ENCODE results near the gene BRI3BP.
"Not testable (repeated sequence)": the region's sequence is repeated elsewhere in the genome, so short reads cannot be mapped to it uniquely, and the experiment has no call there.

The BRI3BP gene

DNA sequence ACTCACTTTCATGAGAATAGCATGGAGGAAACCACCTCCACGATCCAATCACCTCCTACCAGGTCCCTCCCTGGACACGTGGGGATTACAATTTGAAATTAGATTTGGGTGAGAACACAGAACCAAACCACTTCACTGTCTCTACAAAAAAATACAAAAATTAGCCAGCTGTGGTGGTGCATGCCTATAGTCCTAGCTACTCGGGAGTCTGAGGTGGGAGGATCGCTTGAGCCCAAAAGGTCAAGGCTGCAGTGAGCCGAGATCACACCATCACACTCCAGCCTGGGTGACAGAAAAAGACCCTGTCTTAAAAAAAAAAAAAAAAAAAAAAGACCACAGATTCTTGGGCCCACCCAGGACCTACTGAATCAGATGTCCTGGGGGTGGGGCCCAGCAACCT is 28.3 kb downstream of the BRI3BP start:
- Mint-ChIP-seq H3K9me3 (peaks cover 8% of the 10 kb centered on the region), H3K27me3 (no peaks in the 10 kb centered on the region), H3K4me3 (no peak overlapping the region), H3K36me3 (ENCODE audit: low read depth) (peaks cover 69% of the 10 kb centered on the region), H3K4me1 (ENCODE audit: low read depth) (peaks cover 5% of the 10 kb centered on the region), H3K27ac (no peak overlapping the region)
- intact Hi-C loops (cut with micrococcal nuclease) = no loop called here

DNA sequence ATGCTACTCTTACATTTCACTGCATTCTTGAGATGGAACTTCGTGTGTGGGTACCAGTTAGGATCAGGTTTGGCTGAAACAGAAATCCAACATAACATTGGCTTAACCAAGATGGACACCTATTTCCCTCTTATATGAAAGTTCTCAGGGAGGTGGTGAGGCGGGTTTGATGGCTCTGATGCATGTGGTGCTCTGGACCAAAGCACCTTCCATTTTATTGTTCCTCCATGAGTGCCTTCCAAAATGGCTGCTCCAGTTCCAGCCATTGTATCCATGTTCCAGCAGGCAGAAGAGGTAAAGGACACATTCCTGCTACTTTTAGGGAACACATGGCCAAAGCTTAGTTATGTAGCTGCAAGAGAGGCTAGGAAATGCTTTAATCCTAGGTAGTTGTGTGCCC is 29.6 kb downstream of the BRI3BP start:
- peaks cover 71% of the 10 kb centered on the region for H3K36me3 Mint-ChIP-seq (ENCODE audit: low read depth)
- intact Hi-C loops (cut with micrococcal nuclease) = no loop called here

DNA sequence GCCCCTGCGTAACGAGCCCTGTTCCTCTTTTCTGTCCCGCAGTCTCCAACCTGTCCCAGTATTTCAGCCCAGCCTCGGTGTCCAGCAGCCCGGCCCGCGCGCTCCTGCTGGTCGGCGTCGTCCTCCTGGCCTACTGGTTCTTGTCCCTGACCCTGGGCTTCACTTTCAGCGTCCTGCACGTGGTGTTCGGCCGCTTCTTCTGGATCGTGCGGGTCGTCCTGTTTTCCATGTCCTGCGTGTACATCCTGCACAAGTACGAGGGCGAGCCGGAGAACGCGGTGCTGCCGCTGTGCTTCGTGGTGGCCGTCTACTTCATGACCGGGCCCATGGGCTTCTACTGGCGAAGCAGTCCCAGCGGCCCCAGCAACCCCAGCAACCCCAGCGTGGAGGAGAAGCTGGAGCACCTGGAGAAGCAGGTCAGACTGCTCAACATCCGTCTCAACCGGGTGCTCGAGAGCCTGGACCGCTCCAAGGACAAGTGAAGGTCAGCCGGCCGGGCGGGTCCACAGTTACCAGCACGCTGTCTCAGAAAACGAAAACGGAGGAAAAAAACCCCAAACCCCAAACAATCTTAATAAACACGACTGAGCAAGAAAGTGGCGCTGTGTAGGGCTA is 31.6 kb downstream of the BRI3BP start:
- peaks cover 56% of the 10 kb centered on the region for H3K36me3 Mint-ChIP-seq (ENCODE audit: low read depth)
- no peaks in the 10 kb centered on the region for H3K27me3 Mint-ChIP-seq
- intact Hi-C loops (cut with micrococcal nuclease) = no loop called here
- H3K27ac Mint-ChIP-seq = peak overlapping the region; percentile 4
- H3K4me1 Mint-ChIP-seq (ENCODE audit: low read depth) = peaks cover 5% of the 10 kb centered on the region
- H3K4me3 Mint-ChIP-seq = no peak overlapping the region
- H3K9me3 Mint-ChIP-seq = peaks cover 8% of the 10 kb centered on the region

More for the DNA sequence above, 29.6 kb downstream of the BRI3BP start:
- H3K27me3 Mint-ChIP-seq = no peaks in the 10 kb centered on the region
- H3K27ac Mint-ChIP-seq = no peak overlapping the region
- H3K9me3 Mint-ChIP-seq = peaks cover 8% of the 10 kb centered on the region
- no peak overlapping the region for H3K4me3 Mint-ChIP-seq
- H3K4me1 Mint-ChIP-seq (ENCODE audit: low read depth) = peaks cover 5% of the 10 kb centered on the region

DNA sequence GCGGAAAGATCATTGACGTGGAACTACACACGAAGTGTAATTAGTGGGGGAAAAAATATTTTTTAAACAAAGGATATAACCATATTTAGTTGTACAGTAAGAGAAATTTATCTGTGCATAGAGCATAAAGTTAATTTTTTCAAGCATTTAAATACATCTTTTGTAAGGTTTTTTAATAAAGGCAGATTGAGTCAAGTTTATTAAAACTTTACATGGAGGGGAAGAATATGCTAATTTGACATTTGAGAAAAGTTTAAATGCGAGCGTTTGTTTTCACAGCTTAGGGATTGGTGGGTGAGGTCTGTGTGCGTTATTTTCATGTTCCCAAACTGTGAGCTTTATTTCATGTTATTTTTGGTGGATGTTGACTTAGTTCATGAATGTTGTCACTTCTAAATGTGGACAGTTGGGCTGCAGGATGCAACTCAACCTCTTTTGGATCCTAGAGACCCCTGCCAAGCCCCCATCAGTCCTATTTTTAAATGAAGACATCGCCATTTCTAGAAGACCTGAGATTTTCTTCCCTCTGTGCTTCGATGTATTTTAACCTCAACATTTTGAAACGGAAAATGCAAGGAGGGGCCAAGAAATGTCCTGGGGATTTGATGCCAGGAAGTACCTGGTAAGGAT is 32.3 kb downstream of the BRI3BP start:
- intact Hi-C loops (cut with micrococcal nuclease) = no loop called here
- Mint-ChIP-seq H3K4me1 (ENCODE audit: low read depth) (peaks cover 5% of the 10 kb centered on the region), H3K9me3 (peaks cover 8% of the 10 kb centered on the region), H3K4me3 (no peak overlapping the region), H3K27me3 (no peaks in the 10 kb centered on the region), H3K27ac (no peak overlapping the region), H3K36me3 (ENCODE audit: low read depth) (peaks cover 53% of the 10 kb centered on the region)

DNA sequence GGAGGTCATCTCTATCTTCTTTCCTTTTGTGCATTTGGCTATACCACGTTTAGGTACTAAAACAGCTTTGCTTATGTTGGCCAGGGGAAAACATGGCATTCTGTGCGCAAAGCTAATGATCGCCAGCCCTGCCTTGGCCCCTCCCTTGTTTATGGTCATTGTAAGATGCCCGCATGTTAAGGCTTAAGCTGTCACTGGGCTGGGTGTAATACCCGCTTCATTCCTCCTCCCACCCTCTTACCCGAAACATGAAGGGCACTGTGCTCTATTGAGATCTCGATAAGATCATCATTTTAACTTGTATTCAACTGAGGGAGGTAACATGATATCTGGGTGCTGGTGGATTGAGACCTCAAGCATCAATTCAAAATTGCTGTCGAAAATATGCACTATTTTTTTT is 34.7 kb downstream of the BRI3BP start:
- Mint-ChIP-seq H3K9me3 (no peaks in the 10 kb centered on the region), H3K27me3 (no peaks in the 10 kb centered on the region), H3K4me1 (ENCODE audit: low read depth) (no peaks in the 10 kb centered on the region), H3K36me3 (ENCODE audit: low read depth) (peaks cover 45% of the 10 kb centered on the region), H3K27ac (no peak overlapping the region), H3K4me3 (no peak overlapping the region)
- intact Hi-C loops (cut with micrococcal nuclease) = no loop called here

DNA sequence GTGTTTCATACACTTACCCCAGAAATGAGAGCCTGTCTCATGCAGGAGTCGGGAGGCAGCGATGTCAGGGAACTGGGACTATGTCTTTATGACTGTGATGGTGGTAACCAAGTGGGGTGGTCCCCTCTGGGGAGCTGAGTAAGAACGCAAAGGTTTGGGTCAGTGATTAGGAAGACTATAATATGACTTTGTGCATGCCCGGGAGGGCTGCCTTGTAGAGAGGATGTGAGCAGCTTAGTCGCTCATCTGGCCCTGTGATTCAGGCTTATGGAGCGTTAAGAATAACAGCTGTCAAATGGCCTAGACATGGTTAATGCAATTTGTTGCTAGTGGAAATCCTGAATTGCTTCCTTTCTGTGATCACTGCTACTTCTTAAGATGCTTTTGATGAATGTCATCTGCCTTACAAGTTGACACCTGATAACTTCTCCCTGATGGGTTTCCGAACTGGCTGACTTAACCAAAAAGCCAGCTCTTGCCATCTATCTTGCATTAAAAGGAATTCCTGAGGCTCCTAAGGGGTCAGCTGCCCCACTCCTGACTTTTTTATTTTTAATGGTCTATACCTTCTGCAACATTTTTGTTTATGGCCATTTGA is 36.4 kb downstream of the BRI3BP start:
- Mint-ChIP-seq H3K9me3 (no peaks in the 10 kb centered on the region), H3K4me3 (no peak overlapping the region), H3K27me3 (no peaks in the 10 kb centered on the region), H3K27ac (peak overlapping the region; percentile 3), H3K36me3 (ENCODE audit: low read depth) (peaks cover 32% of the 10 kb centered on the region), H3K4me1 (ENCODE audit: low read depth) (no peaks in the 10 kb centered on the region)
- intact Hi-C loops (cut with micrococcal nuclease) = no loop called here

DNA sequence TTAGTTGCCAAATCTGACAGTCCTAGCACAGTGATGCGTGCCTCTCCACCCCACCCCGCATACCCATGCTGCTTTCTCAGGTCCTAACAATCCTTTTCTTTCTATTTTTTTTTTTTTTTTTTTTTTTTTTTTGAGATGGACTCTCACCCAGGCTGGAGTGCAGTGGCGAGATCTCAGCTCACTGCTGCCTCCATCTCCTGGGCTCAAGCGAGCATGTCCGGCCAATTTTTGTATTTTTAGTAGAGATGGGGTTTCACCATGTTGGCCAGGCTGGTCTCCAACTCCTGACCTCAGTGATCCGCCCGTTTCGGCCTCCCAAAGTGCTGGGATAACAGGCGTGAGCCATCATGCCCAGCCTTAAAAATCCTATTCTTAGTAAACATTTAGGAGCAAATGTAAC is 38.0 kb downstream of the BRI3BP start:
- H3K4me3 Mint-ChIP-seq; intact Hi-C loops (cut with micrococcal nuclease); H3K9me3 Mint-ChIP-seq; H3K4me1 Mint-ChIP-seq (ENCODE audit: low read depth); H3K27me3 Mint-ChIP-seq; H3K27ac Mint-ChIP-seq: not testable (repeated sequence)
- H3K36me3 Mint-ChIP-seq (ENCODE audit: low read depth) = peaks cover 16% of the 10 kb centered on the region

DNA sequence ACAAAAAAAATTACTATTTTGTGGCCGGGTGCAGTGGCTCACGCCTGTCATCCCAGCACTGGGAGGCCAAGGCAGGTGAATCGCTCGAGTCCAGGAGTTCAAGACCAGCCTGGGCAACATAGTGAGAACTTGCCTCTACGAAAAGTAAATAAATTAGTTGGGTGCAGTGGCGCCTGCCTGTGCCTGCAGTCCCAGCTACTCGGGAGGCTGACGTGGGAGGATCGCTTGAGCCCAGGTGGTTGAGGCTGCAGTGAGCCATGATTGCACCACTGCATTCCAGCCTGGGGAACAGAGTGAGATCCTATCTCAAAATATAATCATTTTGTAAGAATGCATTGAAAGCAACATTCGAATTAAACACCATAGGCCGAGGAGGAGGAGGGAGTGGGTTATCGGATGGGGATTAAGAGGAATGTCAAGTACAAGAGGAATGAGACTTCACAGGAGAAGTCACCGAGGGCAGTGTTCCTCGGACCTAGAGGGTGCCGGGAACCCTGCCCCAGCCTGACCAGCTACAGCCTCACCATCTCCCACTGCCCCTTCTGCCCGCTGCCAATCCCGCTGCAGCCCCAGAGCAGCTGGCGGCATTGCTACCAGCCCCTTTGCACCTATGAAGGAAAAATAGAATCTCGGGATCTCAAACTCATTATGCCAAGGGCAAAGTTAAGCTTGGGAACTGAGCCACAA is 39.2 kb downstream of the BRI3BP start:
- Mint-ChIP-seq H3K4me3 (no peak overlapping the region), H3K36me3 (ENCODE audit: low read depth) (peaks cover 8% of the 10 kb centered on the region), H3K9me3 (no peaks in the 10 kb centered on the region), H3K27ac (no peak overlapping the region), H3K4me1 (ENCODE audit: low read depth) (no peaks in the 10 kb centered on the region), H3K27me3 (no peaks in the 10 kb centered on the region)
- intact Hi-C loops (cut with micrococcal nuclease) = no loop called here

DNA sequence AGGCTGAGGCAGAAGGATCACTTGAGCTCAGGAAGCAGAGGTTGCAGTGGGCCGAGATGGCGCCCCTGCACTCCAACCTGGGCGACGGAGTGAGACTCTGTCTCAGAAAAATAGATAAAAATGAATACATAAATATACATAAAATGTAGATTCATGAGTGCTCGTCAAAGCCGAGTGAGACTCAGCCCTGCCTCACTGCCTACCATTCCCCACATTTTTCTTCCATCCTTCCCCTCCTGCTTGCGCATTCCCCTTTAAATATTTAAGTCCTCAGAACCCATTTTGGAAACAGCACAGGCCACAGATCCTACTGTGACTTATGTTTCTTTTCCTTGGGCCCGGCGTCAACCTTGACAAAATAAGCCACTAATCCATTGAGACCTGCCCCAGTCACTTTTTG is 39.8 kb downstream of the BRI3BP start:
- peaks cover 2% of the 10 kb centered on the region for H3K36me3 Mint-ChIP-seq (ENCODE audit: low read depth)
- H3K9me3 Mint-ChIP-seq = no peaks in the 10 kb centered on the region
- no peaks in the 10 kb centered on the region for H3K27me3 Mint-ChIP-seq
- intact Hi-C loops (cut with micrococcal nuclease) = no loop called here
- no peaks in the 10 kb centered on the region for H3K4me1 Mint-ChIP-seq (ENCODE audit: low read depth)
- H3K4me3 Mint-ChIP-seq = no peak overlapping the region
- no peak overlapping the region for H3K27ac Mint-ChIP-seq

DNA sequence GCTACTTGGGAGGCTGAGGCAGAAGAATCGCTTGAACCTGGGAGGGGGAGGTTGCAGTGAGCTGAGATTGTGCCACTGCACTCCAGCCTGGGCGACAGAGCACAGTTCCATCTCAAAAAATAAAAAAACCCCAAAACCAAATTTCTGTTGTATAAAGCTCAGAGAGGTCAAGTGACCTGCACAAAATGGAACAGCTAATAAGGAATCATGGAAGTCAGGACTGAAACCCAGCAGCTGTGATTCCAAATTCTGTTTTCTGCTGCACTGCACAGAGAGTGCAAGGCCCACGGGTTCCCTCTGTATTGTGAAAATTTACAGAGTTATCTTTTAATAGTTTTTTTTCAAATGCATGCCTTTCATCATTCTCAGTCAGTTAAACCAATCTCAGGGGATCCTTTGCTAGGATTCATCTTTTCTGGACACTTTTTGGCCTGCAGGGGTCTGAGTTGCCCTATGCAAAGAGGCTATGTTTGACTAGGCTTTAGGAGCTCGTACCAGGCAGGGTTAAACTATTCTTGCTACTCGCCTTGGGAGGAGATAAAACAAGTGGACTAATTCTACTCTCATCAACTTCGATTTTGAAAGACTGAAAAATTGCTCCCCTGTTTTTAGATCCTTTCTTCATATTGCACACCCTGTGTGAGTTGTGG is 45.7 kb downstream of the BRI3BP start:
- Mint-ChIP-seq H3K36me3 (ENCODE audit: low read depth) (no peaks in the 10 kb centered on the region), H3K9me3 (no peaks in the 10 kb centered on the region), H3K4me1 (ENCODE audit: low read depth) (no peaks in the 10 kb centered on the region), H3K27ac (no peak overlapping the region), H3K4me3 (no peak overlapping the region), H3K27me3 (no peaks in the 10 kb centered on the region)
- intact Hi-C loops (cut with micrococcal nuclease) = no loop called here

DNA sequence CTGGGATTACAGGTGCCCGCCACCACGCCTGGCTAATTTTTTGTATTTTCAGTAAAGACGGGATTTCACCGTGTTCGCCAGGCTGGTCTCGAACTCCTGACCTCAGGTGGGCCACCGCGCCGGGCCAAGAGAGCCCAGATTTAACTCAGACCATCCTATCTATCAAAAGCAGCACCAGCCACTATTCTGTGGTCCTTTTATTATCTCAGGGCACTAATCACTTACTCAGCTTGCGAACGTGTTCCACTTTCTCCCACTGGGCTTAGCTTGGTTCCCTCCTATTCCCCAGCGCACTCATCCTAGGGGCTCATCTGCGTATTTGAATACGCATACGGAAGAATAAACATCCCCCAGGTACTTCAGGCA is 55.6 kb downstream of the BRI3BP start:
- intact Hi-C loops (cut with micrococcal nuclease) = loop anchor here (1.0 kb wide), 2 partner anchors 16 to 60 kb away; partner anchors contain the start of genes AACS and DHX37
- Mint-ChIP-seq H3K27ac (peak overlapping the region; percentile 82), H3K36me3 (ENCODE audit: low read depth) (peaks cover 5% of the 10 kb centered on the region), H3K9me3 (no peaks in the 10 kb centered on the region), H3K27me3 (no peaks in the 10 kb centered on the region), H3K4me1 (ENCODE audit: low read depth) (peaks cover 5% of the 10 kb centered on the region), H3K4me3 (peak overlapping the region; percentile 81)

DNA sequence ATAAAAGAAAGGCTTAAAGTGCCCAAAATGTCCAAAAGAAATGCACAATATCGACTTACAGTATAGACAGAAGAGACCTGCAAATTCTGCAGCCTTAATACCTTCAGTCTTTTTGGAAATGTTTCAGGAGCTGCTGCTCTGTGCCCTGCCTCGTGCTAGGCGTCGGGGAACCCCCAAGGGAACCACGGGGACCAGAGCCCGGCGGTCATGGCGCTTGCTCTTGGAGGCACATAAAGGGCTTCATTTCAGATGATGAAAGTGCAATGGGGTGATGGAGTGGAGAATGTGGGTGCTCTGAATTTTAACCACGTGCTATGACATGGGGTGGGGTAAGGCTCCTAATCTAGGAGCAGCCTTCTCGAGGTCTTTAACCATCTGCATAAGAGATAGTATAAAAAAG is 57.0 kb downstream of the BRI3BP start:
- no peak overlapping the region for H3K27ac Mint-ChIP-seq
- intact Hi-C loops (cut with micrococcal nuclease) = no loop called here
- H3K27me3 Mint-ChIP-seq = no peaks in the 10 kb centered on the region
- H3K36me3 Mint-ChIP-seq (ENCODE audit: low read depth) = peaks cover 5% of the 10 kb centered on the region
- H3K4me1 Mint-ChIP-seq (ENCODE audit: low read depth) = peaks cover 5% of the 10 kb centered on the region
- H3K9me3 Mint-ChIP-seq = no peaks in the 10 kb centered on the region
- H3K4me3 Mint-ChIP-seq = peak overlapping the region; percentile 14

DNA sequence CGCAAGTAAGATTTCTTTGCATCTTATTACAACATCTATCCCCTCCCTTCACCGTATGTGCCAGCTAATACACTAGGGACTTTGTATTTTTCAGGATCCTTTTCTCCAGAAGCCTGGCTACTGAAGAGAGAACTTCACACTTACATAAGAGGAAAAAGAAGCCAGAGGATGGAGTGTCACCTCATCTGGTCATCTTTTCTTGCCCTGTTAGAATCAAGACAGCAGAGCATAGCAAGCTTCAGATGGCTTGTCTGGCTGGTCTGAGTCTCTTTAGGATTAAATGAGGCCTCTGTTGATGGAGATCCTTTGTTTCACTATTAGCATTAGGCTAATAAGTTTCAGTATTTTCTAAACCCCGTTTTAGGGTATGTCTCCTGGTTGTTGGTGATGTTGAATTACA is 57.4 kb downstream of the BRI3BP start:
- Mint-ChIP-seq H3K4me3 (no peak overlapping the region), H3K9me3 (no peaks in the 10 kb centered on the region), H3K27me3 (peaks cover 4% of the 10 kb centered on the region), H3K4me1 (ENCODE audit: low read depth) (peaks cover 5% of the 10 kb centered on the region), H3K36me3 (ENCODE audit: low read depth) (peaks cover 5% of the 10 kb centered on the region), H3K27ac (no peak overlapping the region)
- intact Hi-C loops (cut with micrococcal nuclease) = no loop called here

DNA sequence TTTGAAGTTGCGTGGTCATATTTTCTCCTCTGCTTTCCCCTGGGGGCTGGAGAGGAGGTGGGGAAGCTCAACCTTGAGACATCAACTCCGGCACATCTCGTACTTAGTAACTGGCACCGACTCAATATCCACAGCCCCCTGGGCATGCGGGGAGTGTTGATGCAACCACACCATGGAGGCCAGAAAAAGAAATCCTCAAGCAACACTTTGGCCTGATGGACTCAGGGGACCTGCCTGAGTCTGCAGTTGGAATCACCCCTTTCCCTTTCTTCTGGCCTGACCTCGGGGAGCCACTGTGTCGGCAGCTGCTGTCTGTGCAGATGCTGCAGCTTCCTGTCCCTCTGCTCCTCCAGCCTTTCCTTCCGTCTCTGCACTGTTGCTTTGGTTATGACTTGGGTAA is 60.4 kb downstream of the BRI3BP start:
- no peaks in the 10 kb centered on the region for H3K9me3 Mint-ChIP-seq
- peaks cover 15% of the 10 kb centered on the region for H3K27me3 Mint-ChIP-seq

More for the DNA sequence above, 60.4 kb downstream of the BRI3BP start:
- intact Hi-C loops (cut with micrococcal nuclease) = no loop called here
- Mint-ChIP-seq H3K27ac (no peak overlapping the region), H3K36me3 (ENCODE audit: low read depth) (peaks cover 5% of the 10 kb centered on the region), H3K4me3 (no peak overlapping the region), H3K4me1 (ENCODE audit: low read depth) (peaks cover 5% of the 10 kb centered on the region)
